GM12892 (cell line): Measurements from ENCODE around the gene RSPH3.
"Not testable (repeated sequence)": the region's sequence is repeated elsewhere in the genome, so short reads cannot be mapped to it uniquely, and the experiment has no call there.

Experiments used
- DNase-seq: peaks from one replicate; pipeline ENCODE4 v3.0.0; 2011; ENCODE audit not compliant: insufficient read length
- FAIRE-seq: peaks from 2 replicates; lab custom pipeline; 2011; peaks lifted over from hg19 to GRCh38; lab: Jason Lieb, UNC
- POLR2A ChIP-seq: IDR thresholded peaks from 2 replicates; pipeline ENCODE4 v1.6.1; 2011; ENCODE audit warnings: low read depth, low read length, control low read depth
- POLR2AphosphoS5 ChIP-seq: IDR thresholded peaks from 2 replicates; pipeline ENCODE4 v1.6.1; 2011; ENCODE audit warnings: low read depth, low read length, control low read depth
- TAF1 ChIP-seq: IDR thresholded peaks from 2 replicates; pipeline ENCODE4 v1.6.1; 2011; ENCODE audit warnings: low read depth, mild to moderate bottlenecking, control low read depth, low read length, borderline replicate concordance

Gene RSPH3

GRCh38 chr6:158993639-158994038 is 6.4 kb downstream of the RSPH3 start:
- TF ChIP-seq POLR2AphosphoS5, result no peak
- no peak for TF ChIP-seq TAF1
- no peak for TF ChIP-seq POLR2A
- no peak for DNase-seq
- no peak for FAIRE-seq

- DNase-seq, result no peak
- TF ChIP-seq TAF1 (no peak), POLR2AphosphoS5 (no peak), POLR2A (no peak)
- peak; percentile 42 for FAIRE-seq
These were observed 8.8 kb downstream of the RSPH3 start for GRCh38 chr6:158991017-158991723.

- FAIRE-seq, DNase-seq: not testable (repeated sequence)
These were observed 10.3 kb downstream of the RSPH3 start for GRCh38 chr6:158989711-158990110.

- DNase-seq (no peak), FAIRE-seq (no peak)
- no peak for TF ChIP-seq POLR2A
- no peak for TF ChIP-seq TAF1
- TF ChIP-seq POLR2AphosphoS5, result no peak
These were observed 11.5 kb downstream of the RSPH3 start for GRCh38 chr6:158988477-158988876.

GRCh38 chr6:158987657-158988056 is 12.3 kb downstream of the RSPH3 start:
- no peak for TF ChIP-seq TAF1
- no peak for TF ChIP-seq POLR2A
- TF ChIP-seq POLR2AphosphoS5, result no peak
- DNase-seq (no peak), FAIRE-seq (no peak)

GRCh38 chr6:158978757-158979156 is 21.2 kb downstream of the RSPH3 start:
- no peak for DNase-seq

GRCh38 chr6:158977382-158977781 is 22.6 kb downstream of the RSPH3 start:
- no peak for FAIRE-seq
- no peak for DNase-seq
- TF ChIP-seq TAF1 (no peak), POLR2AphosphoS5 (no peak), POLR2A (no peak)

More at GRCh38 chr6:158978757-158979156, 21.2 kb downstream of the RSPH3 start:
- no peak for FAIRE-seq
- TF ChIP-seq TAF1 (no peak), POLR2AphosphoS5 (no peak)

- TF ChIP-seq POLR2A, result no peak
- TF ChIP-seq TAF1, result no peak
- TF ChIP-seq POLR2AphosphoS5, result no peak
- FAIRE-seq (no peak), DNase-seq (no peak)
These were observed 27.5 kb downstream of the RSPH3 start for GRCh38 chr6:158972241-158973233.

- no peak for DNase-seq
- no peak for FAIRE-seq
- TF ChIP-seq POLR2A (no peak), POLR2AphosphoS5 (no peak)
These were observed 29.2 kb downstream of the RSPH3 start for GRCh38 chr6:158970640-158971275.

GRCh38 chr6:158969148-158969547 is 30.9 kb downstream of the RSPH3 start:
- no peak for DNase-seq
- no peak for FAIRE-seq
- TF ChIP-seq TAF1, result no peak
- TF ChIP-seq POLR2A, result no peak
- no peak for TF ChIP-seq POLR2AphosphoS5

GRCh38 chr6:158963020-158963808 is 36.8 kb downstream of the RSPH3 start:
- DNase-seq (no peak), FAIRE-seq (no peak)
- TF ChIP-seq POLR2AphosphoS5, result no peak
- TF ChIP-seq TAF1, result no peak
- TF ChIP-seq POLR2A, result no peak
